ENCODE results near the gene IL20. TPM values are rescaled to one million over a fixed set of nuclear protein-coding genes. Genes with fewer than 3 reads are reported as not detected.

The IL20 gene
- total RNA-seq, 2 experiments from 2014 or later: not detected

DNA sequence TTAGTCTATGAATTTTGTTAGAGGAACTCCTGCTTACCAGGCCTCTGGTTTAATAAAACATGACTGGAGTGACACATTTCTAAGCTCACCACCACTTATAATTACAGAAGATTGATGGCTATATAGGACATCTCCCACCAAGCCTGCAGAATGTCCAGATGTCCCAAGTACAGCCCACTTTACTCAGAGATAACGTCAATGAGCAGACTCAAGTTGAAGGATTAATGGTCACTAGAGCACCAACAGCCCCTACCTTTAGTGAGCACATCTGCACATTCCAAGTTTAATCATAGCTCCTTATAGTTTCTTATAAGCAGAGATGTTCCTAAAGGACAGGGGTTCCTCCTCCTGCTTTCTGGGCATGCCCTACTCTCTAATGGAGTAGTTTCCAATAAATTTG, 37.4 kb upstream of the IL20 start:
- no peak for ATAC-seq (ENCODE audit: poor library complexity)

DNA sequence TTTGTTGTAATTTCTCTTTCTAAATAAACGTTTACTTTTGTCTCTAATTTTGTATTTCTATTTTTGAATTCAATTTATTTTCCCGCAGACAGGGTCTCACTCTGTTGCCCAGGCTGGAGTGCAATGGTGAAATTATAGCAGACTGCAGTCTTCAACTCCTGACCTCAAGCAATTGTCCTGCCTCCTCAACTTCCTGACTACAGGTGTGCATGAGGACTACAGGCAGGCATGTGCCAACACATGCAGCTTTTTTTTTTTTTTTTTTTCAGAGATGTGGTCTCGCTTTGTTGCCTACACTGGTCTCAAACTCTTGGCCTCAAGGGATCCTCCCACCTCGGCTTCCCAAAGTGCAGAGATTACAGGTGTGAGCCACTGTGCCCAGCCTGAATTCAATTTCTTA, 36.7 kb upstream of the IL20 start:
- no peak overlapping the region for H3K27ac ChIP-seq (ENCODE audit: low read depth in 1 of 2, low read length in 2 of 2)
- ChIA-PET POLR2A (interaction anchor here (0.8 to 2.2 kb wide), 6 partner anchors 12 to 90 kb away, joined by 3 to 10 read pairs (median 4); no protein-coding TSS in a partner anchor), CTCF (interaction anchor here (0.6 to 1.0 kb wide), 3 partner anchors 16 to 94 kb away, joined by 3 read pairs; no protein-coding TSS in a partner anchor)
- Mint-ChIP-seq H3K27ac (peak overlapping the region; percentile 73), H3K27me3 (no peaks in the 10 kb centered on the region), H3K36me3 (ENCODE audit: low read depth) (no peaks in the 10 kb centered on the region), H3K4me1 (ENCODE audit: low read depth) (peaks cover 51% of the 10 kb centered on the region), H3K4me3 (no peak overlapping the region), H3K9me3 (no peaks in the 10 kb centered on the region)
- no peaks in the 10 kb centered on the region for H3K9me3 ChIP-seq (ENCODE audit: control insufficient read depth in 1 of 2, insufficient read depth in 1 of 2, low read length in 2 of 2)
- ATAC-seq (ENCODE audit: poor library complexity): no peak
- no peak for DNase-seq
- TF ChIP-seq CTCF (IDR thresholded peaks at IDR 0.05): no peak
- no peaks in the 10 kb centered on the region for H3K36me3 ChIP-seq (ENCODE audit: insufficient read depth, low read length)
- intact Hi-C loops (cut with DNase I, micrococcal nuclease): no loop called here
- H3K4me3 ChIP-seq (ENCODE audit: low read length): no peak overlapping the region
- no peaks in the 10 kb centered on the region for H3K27me3 ChIP-seq (ENCODE audit: control insufficient read depth in 1 of 2, insufficient read depth in 2 of 2, low read length in 2 of 2)
- H3K4me1 ChIP-seq (ENCODE audit: insufficient read depth, low read length): peaks cover 25% of the 10 kb centered on the region

More for the DNA sequence above, 37.4 kb upstream of the IL20 start:
- no peak overlapping the region for H3K27ac ChIP-seq (ENCODE audit: low read depth in 1 of 2, low read length in 2 of 2)
- no peaks in the 10 kb centered on the region for H3K9me3 ChIP-seq (ENCODE audit: control insufficient read depth in 1 of 2, insufficient read depth in 1 of 2, low read length in 2 of 2)
- no peak for DNase-seq
- H3K4me3 ChIP-seq (ENCODE audit: low read length): no peak overlapping the region
- no peaks in the 10 kb centered on the region for H3K36me3 ChIP-seq (ENCODE audit: insufficient read depth, low read length)
- peaks cover 25% of the 10 kb centered on the region for H3K4me1 ChIP-seq (ENCODE audit: insufficient read depth, low read length)
- H3K27me3 Mint-ChIP-seq: no peaks in the 10 kb centered on the region
- no peaks in the 10 kb centered on the region for H3K36me3 Mint-ChIP-seq (ENCODE audit: low read depth)
- no peak overlapping the region for H3K27ac Mint-ChIP-seq
- no peak overlapping the region for H3K4me3 Mint-ChIP-seq
- TF ChIP-seq CTCF (IDR thresholded peaks at IDR 0.05): no peak
- intact Hi-C loops (cut with DNase I, micrococcal nuclease): no loop called here
- H3K27me3 ChIP-seq (ENCODE audit: control insufficient read depth in 1 of 2, insufficient read depth in 2 of 2, low read length in 2 of 2): no peaks in the 10 kb centered on the region
- peaks cover 51% of the 10 kb centered on the region for H3K4me1 Mint-ChIP-seq (ENCODE audit: low read depth)
- CTCF ChIA-PET: interaction anchor here (0.8 to 1.0 kb wide), 2 partner anchors 84 to 94 kb away, joined by 3 read pairs; no protein-coding TSS in a partner anchor
- no peaks in the 10 kb centered on the region for H3K9me3 Mint-ChIP-seq
- POLR2A ChIA-PET: interaction anchor here (1.3 to 2.2 kb wide), 3 partner anchors 24 to 81 kb away, joined by 4 to 7 read pairs (median 5); no protein-coding TSS in a partner anchor

DNA sequence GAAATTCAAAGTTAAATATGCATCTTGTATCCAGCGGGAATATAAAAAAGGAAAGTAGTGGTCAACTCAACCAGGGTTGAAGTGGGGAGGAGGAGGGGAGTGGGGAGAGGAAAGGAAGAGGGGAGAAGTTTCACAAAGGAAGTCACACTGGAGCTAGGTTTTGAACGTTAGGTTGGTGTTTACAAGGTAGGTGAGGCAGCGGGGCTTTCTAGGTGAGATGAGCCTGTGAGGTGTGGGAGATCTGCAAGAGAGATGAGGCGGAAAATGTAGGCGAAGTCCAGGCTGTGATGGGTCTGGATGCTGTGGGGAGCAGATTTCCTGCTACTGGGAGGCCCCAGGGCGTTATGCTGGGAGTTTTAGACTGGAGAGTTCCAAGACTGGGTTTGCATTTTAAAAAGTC, 36.1 kb upstream of the IL20 start:
- Mint-ChIP-seq H3K36me3 (ENCODE audit: low read depth) (no peaks in the 10 kb centered on the region), H3K9me3 (no peaks in the 10 kb centered on the region), H3K27ac (peak overlapping the region; percentile 73), H3K4me3 (peak overlapping the region; percentile 12), H3K4me1 (ENCODE audit: low read depth) (peaks cover 46% of the 10 kb centered on the region), H3K27me3 (no peaks in the 10 kb centered on the region)
- DNase-seq (peak in 5 of 14 experiments; percentile 10 to 62 (median 32)), ATAC-seq (ENCODE audit: poor library complexity) (no peak)
- Histone ChIP-seq H3K36me3 (ENCODE audit: insufficient read depth, low read length) (no peaks in the 10 kb centered on the region), H3K9me3 (ENCODE audit: control insufficient read depth in 1 of 2, insufficient read depth in 1 of 2, low read length in 2 of 2) (no peaks in the 10 kb centered on the region), H3K27ac (ENCODE audit: low read depth in 1 of 2, low read length in 2 of 2) (peak overlapping the region; percentile 5 to 35), H3K4me1 (ENCODE audit: insufficient read depth, low read length) (peaks cover 21% of the 10 kb centered on the region), H3K27me3 (ENCODE audit: control insufficient read depth in 1 of 2, insufficient read depth in 2 of 2, low read length in 2 of 2) (no peaks in the 10 kb centered on the region), H3K4me3 (ENCODE audit: low read length) (no peak overlapping the region)
- POLR2A ChIA-PET: interaction anchor here (0.8 to 2.2 kb wide), 6 partner anchors 12 to 90 kb away, joined by 3 to 10 read pairs (median 4); no protein-coding TSS in a partner anchor
- CTCF ChIA-PET: no interaction called here
- intact Hi-C loops (cut with DNase I, micrococcal nuclease): no loop called here
- no peak for TF ChIP-seq CTCF (IDR thresholded peaks at IDR 0.05)
